BJ (cell line): ENCODE results near the gene SYNGR3. TPM values are rescaled to one million over a fixed set of nuclear protein-coding genes. Genes with fewer than 3 reads are reported as not detected.

Experiments used
- CTCF ChIA-PET: fragments of 350-600 bp; formaldehyde crosslinking; extraction: SDS; loops from one replicate; lab custom pipeline; 2021; ENCODE audit warnings: antibody characterized with exemption, inconsistent platforms; lab: Yijun Ruan, JAX
- POLR2A ChIA-PET: fragments of 300-600 bp; sonication (Branson Sonifier 250); formaldehyde crosslinking; extraction: SDS; loops from one replicate; lab custom pipeline; 2021; ENCODE audit warnings: antibody characterized with exemption; lab: Charles Lee
- DNase-seq: peaks from one replicate; pipeline ENCODE4 v3.0.0-alpha.2; 2011; ENCODE audit warnings: low read depth
- H3K27me3 ChIP-seq: 2 replicates; pipeline ENCODE4 v1.6.0; 2011; ENCODE audit warnings: low read length; ENCODE audit not compliant: control insufficient read depth, insufficient read depth
- H3K36me3 ChIP-seq: 2 replicates; pipeline ENCODE4 v1.5.1; 2011; ENCODE audit warnings: low read length; ENCODE audit not compliant: control insufficient read depth, insufficient read depth
- H3K4me3 ChIP-seq: 2 replicates; pipeline ENCODE4 v1.5.1; 2011; ENCODE audit warnings: low read depth, mild to moderate bottlenecking, control low read depth, low read length
- polyA plus RNA-seq: library from polyadenylated mRNA; depleted of rRNA; stranded (reverse); fragments of >200 nt; gene quantifications from 2 replicates; pipeline ENCODE4 v1.2.3, GENCODE V29; 2011
- TF ChIP-seq, protein P1 (sequence below): IDR thresholded peaks from 2 replicates; pipeline ENCODE4 v1.5.1; 2011; ENCODE audit warnings: low read depth, mild to moderate bottlenecking, control low read depth, inconsistent platforms, low read length, moderate library complexity; ENCODE audit not compliant: insufficient read depth

The SYNGR3 gene
- polyA plus RNA-seq, 1 experiment: 3.3 TPM

DNA sequence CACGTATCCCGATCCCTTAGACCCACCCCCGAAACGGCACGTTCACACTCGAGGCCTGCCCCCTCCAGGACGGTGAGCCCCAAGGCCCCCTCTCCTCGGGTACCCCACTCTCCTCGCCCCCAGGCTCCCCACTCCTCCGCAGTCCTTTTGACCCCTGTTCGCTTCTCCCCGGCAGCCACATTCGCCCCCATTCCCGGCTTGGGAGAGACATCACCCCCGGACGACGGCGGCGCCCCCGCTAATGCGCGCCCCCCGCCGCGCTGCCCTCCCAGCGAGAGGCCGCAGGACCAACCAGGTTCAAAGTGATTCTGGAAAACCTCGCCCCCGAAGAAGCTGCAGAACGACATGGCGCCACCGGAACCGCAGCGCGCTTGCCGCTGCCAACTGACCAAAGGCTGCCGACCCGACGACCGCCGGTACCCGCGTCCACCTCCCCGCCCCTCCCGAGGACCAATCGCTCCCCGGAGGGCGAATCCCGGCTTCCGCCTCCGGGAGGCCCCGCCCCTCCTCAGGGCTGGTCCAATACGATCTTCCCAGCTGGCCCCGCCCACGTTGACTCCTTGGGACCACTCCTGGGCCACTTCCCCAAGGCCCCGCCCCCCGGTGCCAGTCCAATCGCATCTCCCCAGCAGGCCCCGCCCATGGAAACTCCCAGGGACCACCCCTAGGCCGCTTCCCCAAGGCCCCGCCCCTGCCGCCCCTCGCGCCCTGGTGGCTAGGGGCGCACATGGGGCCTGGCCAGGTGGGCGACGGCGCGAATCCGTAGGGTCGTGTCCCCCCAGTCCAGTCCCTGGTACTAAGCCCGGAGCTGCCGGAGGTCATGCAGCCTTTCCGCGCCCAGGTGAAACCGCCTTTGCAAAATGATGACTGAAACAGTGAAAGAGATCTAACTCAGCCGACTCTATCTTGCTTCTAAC, 46.7 kb upstream of the SYNGR3 start, which contains the start of gene MSRB1:
TSS of gene MSRB1 (minus strand) at position 390 of the 917 bp plus-strand sequence. CDS start at position 347, 43 bp downstream.
- POLR2A ChIA-PET: no interaction called here
- CTCF ChIA-PET: interaction anchor here (0.5 to 2.5 kb wide), 6 partner anchors 13 to 204 kb away, joined by 3 to 18 read pairs (median 3); no protein-coding TSS in a partner anchor

DNA sequence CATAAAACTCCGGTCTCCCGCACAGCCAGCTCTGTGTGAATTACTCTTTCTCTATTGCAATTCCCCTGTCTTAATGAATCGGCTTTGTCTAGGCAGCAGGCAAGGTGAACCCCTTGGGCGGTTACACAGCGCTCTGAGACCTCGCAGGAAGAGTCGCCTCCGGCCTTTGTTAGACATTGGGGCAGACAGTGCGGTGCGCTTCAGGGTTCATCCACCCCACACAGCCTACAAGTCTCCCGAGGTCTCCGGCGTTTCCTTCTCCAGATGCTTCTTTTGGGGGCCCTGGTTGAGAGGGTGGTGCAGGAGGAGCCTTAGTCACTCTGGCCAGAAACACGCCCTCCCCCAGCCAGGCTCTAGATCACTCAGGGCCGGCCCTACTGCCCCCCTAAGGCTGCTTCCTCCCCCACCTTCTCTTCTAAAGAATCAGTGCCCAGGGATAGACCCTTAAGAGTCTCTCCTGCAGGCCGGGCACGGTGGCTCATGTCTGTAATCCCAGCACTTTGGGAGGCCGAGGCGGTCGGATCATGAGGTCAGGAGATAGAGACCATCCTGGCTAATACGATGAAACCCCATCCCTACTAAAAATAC, 45.1 kb upstream of the SYNGR3 start:
- ChIA-PET POLR2A (no interaction called here), CTCF (interaction anchor here (2.3 to 2.5 kb wide), 2 partner anchors 14 to 15 kb away, joined by 6 to 18 read pairs; partner anchors contain the start of gene NDUFB10)
- TF ChIP-seq, protein P1, sequence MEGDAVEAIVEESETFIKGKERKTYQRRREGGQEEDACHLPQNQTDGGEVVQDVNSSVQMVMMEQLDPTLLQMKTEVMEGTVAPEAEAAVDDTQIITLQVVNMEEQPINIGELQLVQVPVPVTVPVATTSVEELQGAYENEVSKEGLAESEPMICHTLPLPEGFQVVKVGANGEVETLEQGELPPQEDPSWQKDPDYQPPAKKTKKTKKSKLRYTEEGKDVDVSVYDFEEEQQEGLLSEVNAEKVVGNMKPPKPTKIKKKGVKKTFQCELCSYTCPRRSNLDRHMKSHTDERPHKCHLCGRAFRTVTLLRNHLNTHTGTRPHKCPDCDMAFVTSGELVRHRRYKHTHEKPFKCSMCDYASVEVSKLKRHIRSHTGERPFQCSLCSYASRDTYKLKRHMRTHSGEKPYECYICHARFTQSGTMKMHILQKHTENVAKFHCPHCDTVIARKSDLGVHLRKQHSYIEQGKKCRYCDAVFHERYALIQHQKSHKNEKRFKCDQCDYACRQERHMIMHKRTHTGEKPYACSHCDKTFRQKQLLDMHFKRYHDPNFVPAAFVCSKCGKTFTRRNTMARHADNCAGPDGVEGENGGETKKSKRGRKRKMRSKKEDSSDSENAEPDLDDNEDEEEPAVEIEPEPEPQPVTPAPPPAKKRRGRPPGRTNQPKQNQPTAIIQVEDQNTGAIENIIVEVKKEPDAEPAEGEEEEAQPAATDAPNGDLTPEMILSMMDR: no peak
- no peak overlapping the region for H3K4me3 ChIP-seq
- no peak for DNase-seq
- H3K27me3 ChIP-seq: no peaks in the 10 kb centered on the region
- H3K36me3 ChIP-seq: peaks cover 4% of the 10 kb centered on the region; the same call in 1 of the 2 replicates

More for the DNA sequence above, 46.7 kb upstream of the SYNGR3 start, which contains the start of gene MSRB1:
- Histone ChIP-seq H3K27me3 (no peaks in the 10 kb centered on the region), H3K36me3 (peaks cover 17% of the 10 kb centered on the region), H3K4me3 (peak within 1 kb of the TSS; percentile 81)
- TF ChIP-seq, protein P1: no peak
- DNase-seq: peak; percentile 85

DNA sequence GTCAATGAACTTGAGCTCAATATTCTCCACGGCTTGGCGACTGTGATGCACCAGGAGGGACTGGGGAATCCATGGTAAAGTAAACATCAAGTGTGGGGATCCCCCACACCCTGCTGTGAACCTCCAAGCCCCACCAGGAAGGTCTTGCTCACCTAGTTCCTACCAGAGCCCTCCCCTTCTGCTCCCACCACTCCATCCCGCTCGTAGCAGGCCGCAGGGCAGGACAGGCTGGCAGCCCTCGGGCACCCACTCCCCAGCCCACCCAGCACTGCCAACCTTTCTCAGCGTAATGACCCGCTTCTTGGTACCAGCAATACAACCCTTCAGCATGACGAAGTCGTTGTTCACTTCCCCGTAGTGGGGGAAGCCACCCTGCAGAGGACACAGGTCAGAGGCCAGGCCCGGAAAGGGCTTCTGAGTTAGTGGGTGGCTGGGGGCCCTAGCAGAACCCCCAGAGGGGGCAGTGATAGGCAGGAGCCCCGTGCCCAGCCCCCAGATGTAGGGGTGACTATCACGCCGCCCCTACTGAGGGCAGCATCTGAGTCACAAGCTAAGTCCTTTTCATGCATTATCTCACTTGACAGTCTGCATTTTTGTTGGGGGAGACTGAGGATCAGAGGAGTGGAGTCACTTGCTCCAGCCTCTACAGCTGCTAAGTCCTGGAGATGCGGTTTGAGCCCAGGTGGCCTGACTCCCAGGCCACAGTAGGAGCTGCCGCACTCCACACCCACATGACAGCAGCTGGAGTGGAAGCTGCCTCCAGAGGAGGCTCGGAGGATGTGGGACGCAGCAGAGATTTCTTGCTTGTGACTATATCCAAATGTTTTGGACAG, 44.0 kb upstream of the SYNGR3 start:
- DNase-seq: no peak
- TF ChIP-seq, protein P1: no peak
- POLR2A ChIA-PET: no interaction called here
- CTCF ChIA-PET: interaction anchor here (0.7 to 2.3 kb wide), 2 partner anchors 13 to 15 kb away, joined by 3 to 6 read pairs; partner anchors contain the start of gene NDUFB10
- no peak overlapping the region for H3K4me3 ChIP-seq
- no peaks in the 10 kb centered on the region for H3K27me3 ChIP-seq
- peaks cover 2% of the 10 kb centered on the region; the same call in 1 of the 2 replicates for H3K36me3 ChIP-seq

DNA sequence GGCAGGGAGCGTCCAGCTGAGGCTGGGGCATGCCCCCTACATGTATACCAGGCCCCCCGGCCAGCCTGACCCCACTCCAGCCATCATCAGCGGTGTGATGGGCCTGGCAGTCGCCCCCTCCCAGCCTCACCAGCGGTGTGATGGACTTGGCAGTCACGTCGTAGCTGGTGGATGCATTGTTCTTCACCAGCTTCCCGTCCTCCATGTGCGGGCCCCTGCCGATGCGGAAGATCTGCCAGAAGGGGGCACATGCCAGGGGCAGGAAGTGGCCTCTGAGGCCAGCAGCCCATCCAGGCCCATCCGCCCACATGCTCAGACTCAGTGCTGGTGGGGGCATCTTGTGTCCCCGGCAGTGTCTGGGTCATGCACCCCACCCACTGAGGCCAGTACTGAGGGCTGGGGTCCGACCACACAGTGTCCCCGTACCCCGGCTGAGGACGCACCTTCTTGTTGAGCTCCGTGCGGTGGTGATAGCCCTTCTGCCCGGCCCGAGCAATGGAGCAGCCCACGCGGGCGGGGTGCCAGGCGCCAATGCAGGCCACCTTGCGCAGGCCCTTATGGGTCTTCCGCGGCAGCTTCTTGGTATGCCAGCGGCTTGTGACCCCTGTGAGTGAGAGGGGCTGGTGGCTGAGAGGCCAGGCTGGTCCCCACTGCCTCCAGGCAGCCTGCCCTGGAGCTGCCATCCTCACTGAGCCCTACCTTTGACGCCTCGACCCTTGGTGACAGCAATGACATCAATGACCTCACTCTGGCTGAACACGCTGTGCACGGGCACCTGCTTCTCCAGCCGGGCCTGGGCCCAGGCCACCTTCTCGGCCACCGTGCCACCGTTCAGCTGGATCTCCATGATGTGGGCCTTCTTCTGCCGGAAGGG, 43.0 kb upstream of the SYNGR3 start:
- Histone ChIP-seq H3K4me3 (no peak overlapping the region), H3K36me3 (no peaks in the 10 kb centered on the region), H3K27me3 (no peaks in the 10 kb centered on the region)
- TF ChIP-seq, protein P1: no peak
- no peak for DNase-seq
- POLR2A ChIA-PET: no interaction called here
- CTCF ChIA-PET: interaction anchor here (1.1 to 2.3 kb wide), 2 partner anchors 12 to 17 kb away, joined by 3 to 6 read pairs; partner anchors contain the start of gene NDUFB10
